Lower leg skin (tissue), 3 donors: ENCODE measurements around the gene SKOR1.

ENCODE experiments used
- POLR2A ChIP-seq, 2 donors: fragments of 450-650 bp; IDR thresholded peaks; one replicate each; pipeline ENCODE4 v1.6.1; 2016 to 2017; ENCODE audit warnings: antibody characterized with exemption in 2 of 2, mild to moderate bottlenecking in 1 of 2, moderate library complexity in 1 of 2
- TF ChIP-seq, protein P1 (sequence below), 3 donors: fragments of 450-650 bp; IDR thresholded peaks; one replicate each; pipeline ENCODE4 v1.5.1; 2016; ENCODE audit warnings: antibody characterized with exemption in 3 of 3, mild to moderate bottlenecking in 3 of 3, moderate library complexity in 2 of 3

DNA sequence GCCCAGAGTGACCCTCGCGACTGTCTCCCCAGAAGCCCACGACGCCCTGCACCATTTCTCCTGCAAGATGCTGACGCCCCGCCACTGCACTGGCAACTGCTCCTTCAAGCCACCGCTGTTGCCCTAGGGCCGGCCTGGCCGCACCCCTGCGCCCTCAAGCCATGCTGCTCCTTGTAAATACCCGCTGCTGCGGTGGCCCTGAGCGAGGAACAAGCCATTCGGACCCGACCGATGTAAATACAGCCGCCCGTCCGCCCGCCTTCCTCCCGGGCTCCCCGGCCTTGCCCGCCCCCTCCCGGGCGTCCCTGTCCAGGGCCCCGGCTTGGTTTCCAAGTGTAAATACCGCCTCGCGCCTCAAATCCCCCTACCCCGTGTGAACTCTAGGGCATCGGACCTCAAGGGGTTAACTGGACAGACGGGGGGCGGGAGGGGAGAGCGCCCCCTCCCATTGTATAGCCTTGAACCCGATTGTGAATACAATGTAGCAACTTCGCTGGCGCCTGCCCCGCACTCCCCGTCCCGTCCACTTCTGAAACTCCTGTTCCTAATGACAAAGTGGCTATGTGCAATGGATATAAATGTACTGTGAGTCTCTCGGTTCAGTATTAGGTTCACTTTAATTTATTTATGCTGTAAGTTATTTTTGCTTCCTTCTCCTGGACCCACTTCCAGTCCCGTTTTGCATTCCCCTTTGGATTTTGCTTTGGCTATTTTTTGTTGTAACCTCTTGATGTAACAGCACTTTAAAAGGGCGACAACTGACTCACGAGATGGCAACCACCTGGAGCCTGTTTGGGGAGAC lies 8.6 kb downstream of the SKOR1 start:
- TF ChIP-seq, protein P1, sequence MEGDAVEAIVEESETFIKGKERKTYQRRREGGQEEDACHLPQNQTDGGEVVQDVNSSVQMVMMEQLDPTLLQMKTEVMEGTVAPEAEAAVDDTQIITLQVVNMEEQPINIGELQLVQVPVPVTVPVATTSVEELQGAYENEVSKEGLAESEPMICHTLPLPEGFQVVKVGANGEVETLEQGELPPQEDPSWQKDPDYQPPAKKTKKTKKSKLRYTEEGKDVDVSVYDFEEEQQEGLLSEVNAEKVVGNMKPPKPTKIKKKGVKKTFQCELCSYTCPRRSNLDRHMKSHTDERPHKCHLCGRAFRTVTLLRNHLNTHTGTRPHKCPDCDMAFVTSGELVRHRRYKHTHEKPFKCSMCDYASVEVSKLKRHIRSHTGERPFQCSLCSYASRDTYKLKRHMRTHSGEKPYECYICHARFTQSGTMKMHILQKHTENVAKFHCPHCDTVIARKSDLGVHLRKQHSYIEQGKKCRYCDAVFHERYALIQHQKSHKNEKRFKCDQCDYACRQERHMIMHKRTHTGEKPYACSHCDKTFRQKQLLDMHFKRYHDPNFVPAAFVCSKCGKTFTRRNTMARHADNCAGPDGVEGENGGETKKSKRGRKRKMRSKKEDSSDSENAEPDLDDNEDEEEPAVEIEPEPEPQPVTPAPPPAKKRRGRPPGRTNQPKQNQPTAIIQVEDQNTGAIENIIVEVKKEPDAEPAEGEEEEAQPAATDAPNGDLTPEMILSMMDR (IDR thresholded peaks at IDR 0.05) = no peak
- no peak for TF ChIP-seq POLR2A (IDR thresholded peaks at IDR 0.05)
